Cardiac muscle cell (in vitro differentiated cells and primary cell): ENCODE data around the gene DPYSL5. TPM values are rescaled to one million over a fixed set of nuclear protein-coding genes. Genes with fewer than 3 reads are reported as not detected.

Source experiments
- DNase-seq, 2 donors: peaks; one replicate each; pipeline versions ENCODE4 v3.0.0 to v3.0.0-alpha.2; 2010 to 2017; ENCODE audit warnings: low read depth in 1 of 2, low spot score in 1 of 2
- H3K27ac ChIP-seq: fragments of 200-600 bp; sonication (generic); 2 replicates; pipeline ENCODE4 v1.5.1; 2016
- H3K27me3 ChIP-seq: fragments of 200-600 bp; sonication (generic); 2 replicates; pipeline ENCODE4 v1.6.0; 2016; ENCODE audit warnings: control low read depth
- H3K36me3 ChIP-seq: fragments of 200-600 bp; sonication (generic); 2 replicates; pipeline ENCODE4 v1.5.1; 2016; ENCODE audit warnings: control low read depth
- H3K4me1 ChIP-seq: fragments of 200-600 bp; sonication (generic); 2 replicates; pipeline ENCODE4 v1.8.1; 2017; ENCODE audit warnings: low read depth, mild to moderate bottlenecking, mixed run types
- H3K4me3 ChIP-seq: fragments of 200-600 bp; sonication (generic); 2 replicates; pipeline ENCODE4 v1.5.1; 2016; ENCODE audit warnings: mild to moderate bottlenecking
- H3K9me3 ChIP-seq: fragments of 200-600 bp; sonication (generic); 2 replicates; pipeline ENCODE4 v1.5.1; 2017; ENCODE audit warnings: low read depth, mild to moderate bottlenecking, control low read depth
- polyA plus RNA-seq: library from polyadenylated mRNA; unstranded; fragments of >200 nt; fragmentation: Nextera tagmentation; extraction: Ambion mirVana; gene quantifications from 2 replicates; pipeline ENCODE4 v1.2.1, GENCODE V29; 2016
- total RNA-seq: library from RNA; depleted of rRNA; stranded (reverse); fragments of >200 nt; gene quantifications from 2 replicates; pipeline ENCODE4 v1.2.3, GENCODE V29; 2016
- TF ChIP-seq, protein P1 (sequence below): IDR thresholded peaks from 2 replicates; pipeline ENCODE4 v1.5.1; 2012; ENCODE audit warnings: low read depth, mild to moderate bottlenecking, low read length

DPYSL5 gene
- total and polyA plus RNA-seq, 2 experiments from 2014 or later = 4.1 to 5.6 TPM

- no peak overlapping the region for H3K4me3 ChIP-seq
These were observed 133.0 kb downstream of the DPYSL5 start for GRCh38 chr2:26980971-26981370.

GRCh38 chr2:26982102-26982742 is 134.3 kb downstream of the DPYSL5 start:
- no peak overlapping the region for H3K4me3 ChIP-seq
- H3K27me3 ChIP-seq = no peaks in the 10 kb centered on the region
- H3K36me3 ChIP-seq = no peaks in the 10 kb centered on the region
- H3K27ac ChIP-seq = peak overlapping the region; percentile 57
- no peaks in the 10 kb centered on the region for H3K9me3 ChIP-seq
- TF ChIP-seq, protein P1, sequence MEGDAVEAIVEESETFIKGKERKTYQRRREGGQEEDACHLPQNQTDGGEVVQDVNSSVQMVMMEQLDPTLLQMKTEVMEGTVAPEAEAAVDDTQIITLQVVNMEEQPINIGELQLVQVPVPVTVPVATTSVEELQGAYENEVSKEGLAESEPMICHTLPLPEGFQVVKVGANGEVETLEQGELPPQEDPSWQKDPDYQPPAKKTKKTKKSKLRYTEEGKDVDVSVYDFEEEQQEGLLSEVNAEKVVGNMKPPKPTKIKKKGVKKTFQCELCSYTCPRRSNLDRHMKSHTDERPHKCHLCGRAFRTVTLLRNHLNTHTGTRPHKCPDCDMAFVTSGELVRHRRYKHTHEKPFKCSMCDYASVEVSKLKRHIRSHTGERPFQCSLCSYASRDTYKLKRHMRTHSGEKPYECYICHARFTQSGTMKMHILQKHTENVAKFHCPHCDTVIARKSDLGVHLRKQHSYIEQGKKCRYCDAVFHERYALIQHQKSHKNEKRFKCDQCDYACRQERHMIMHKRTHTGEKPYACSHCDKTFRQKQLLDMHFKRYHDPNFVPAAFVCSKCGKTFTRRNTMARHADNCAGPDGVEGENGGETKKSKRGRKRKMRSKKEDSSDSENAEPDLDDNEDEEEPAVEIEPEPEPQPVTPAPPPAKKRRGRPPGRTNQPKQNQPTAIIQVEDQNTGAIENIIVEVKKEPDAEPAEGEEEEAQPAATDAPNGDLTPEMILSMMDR = peak; percentile 40
- DNase-seq = peak; percentile 64 to 83
- H3K4me1 ChIP-seq = peaks cover 31% of the 10 kb centered on the region

More at GRCh38 chr2:26980971-26981370, 133.0 kb downstream of the DPYSL5 start:
- Histone ChIP-seq H3K27ac (no peak overlapping the region), H3K4me1 (peaks cover 43% of the 10 kb centered on the region), H3K9me3 (no peaks in the 10 kb centered on the region), H3K27me3 (no peaks in the 10 kb centered on the region), H3K36me3 (no peaks in the 10 kb centered on the region)
- TF ChIP-seq, protein P1 = no peak
- no peak for DNase-seq

DNA sequence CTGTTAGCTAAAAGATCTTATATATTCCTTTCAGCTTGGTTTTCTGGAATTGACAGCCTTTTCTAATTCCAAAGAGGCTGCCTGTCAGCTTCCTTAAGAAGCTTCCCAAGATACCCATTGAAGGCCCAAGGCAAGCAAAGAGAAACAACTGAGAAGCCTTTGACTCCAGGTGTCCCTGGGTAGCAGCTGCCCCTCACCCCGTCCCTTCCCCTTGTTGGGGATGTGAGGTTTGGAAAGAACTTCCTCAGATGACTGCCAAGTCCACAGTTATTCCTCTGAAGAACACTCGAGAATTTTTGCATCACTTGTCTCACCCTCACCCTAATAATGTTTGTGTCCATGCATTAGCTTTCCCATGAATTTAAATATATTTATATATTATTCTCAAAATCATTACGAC is 135.8 kb downstream of the DPYSL5 start:
- Histone ChIP-seq H3K27ac (no peak overlapping the region), H3K9me3 (no peaks in the 10 kb centered on the region), H3K4me1 (peaks cover 15% of the 10 kb centered on the region), H3K27me3 (no peaks in the 10 kb centered on the region), H3K36me3 (no peaks in the 10 kb centered on the region), H3K4me3 (no peak overlapping the region)
- no peak for DNase-seq
- TF ChIP-seq, protein P1 = no peak

GRCh38 chr2:26985807-26986206 is 137.9 kb downstream of the DPYSL5 start:
- Histone ChIP-seq H3K36me3 (no peaks in the 10 kb centered on the region), H3K4me1 (peaks cover 4% of the 10 kb centered on the region)

DNA sequence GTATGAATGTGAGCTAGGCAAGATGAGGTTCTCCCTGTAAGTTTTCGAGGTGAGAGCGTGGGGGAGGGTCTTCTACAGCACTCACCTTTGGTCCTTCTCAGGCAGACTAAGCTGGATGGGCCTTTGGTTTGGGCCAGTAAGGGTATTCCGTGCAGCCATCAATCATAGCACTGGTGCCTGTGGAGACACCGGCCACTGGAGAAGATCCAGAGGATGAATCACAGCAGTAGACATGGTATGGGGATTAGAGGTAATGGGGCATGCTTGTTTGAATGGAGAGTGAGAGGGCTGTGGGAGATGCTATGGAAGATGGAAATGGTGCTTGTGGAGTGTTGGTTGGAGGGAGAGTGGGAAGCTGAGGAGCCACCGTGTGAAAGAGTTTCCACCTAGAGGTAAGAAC is 138.6 kb downstream of the DPYSL5 start:
- DNase-seq = no peak

More at GRCh38 chr2:26985807-26986206, 137.9 kb downstream of the DPYSL5 start:
- no peaks in the 10 kb centered on the region for H3K27me3 ChIP-seq
- no peak overlapping the region for H3K4me3 ChIP-seq
- H3K27ac ChIP-seq = no peak overlapping the region
- no peaks in the 10 kb centered on the region for H3K9me3 ChIP-seq
- DNase-seq = no peak
- TF ChIP-seq, protein P1 = no peak

More for the DNA sequence above, 138.6 kb downstream of the DPYSL5 start:
- H3K36me3 ChIP-seq = no peaks in the 10 kb centered on the region
- TF ChIP-seq, protein P1 = no peak
- no peak overlapping the region for H3K4me3 ChIP-seq
- H3K27me3 ChIP-seq = no peaks in the 10 kb centered on the region
- H3K9me3 ChIP-seq = no peaks in the 10 kb centered on the region
- no peak overlapping the region for H3K27ac ChIP-seq
- peaks cover 4% of the 10 kb centered on the region for H3K4me1 ChIP-seq
